HG03432 (cell line): ENCODE measurements around the gene LRFN5.
A peak's percentile ranks its signal among the peaks of the same experiment; 100 is the strongest.
"Not testable (repeated sequence)": the region's sequence is repeated elsewhere in the genome, so short reads cannot be mapped to it uniquely, and the experiment has no call there.

Experiments
- ATAC-seq: cut with Tn5 transposase; IDR thresholded peaks from one replicate; pipeline ENCODE4 v1.9.1; 2021; ENCODE audit warnings: mild to moderate bottlenecking, moderate library complexity; ENCODE audit not compliant: unreplicated experiment

The LRFN5 gene

GRCh38 chr14:41636492-41637392 is 30.1 kb downstream of the LRFN5 start:
- ATAC-seq: no peak

GRCh38 chr14:41641690-41642089 is 35.0 kb downstream of the LRFN5 start:
- ATAC-seq: no peak

- ATAC-seq: no peak
These were observed 35.7 kb downstream of the LRFN5 start for GRCh38 chr14:41642367-41642766.

GRCh38 chr14:41642789-41643188 is 36.1 kb downstream of the LRFN5 start:
- no peak for ATAC-seq

GRCh38 chr14:41644606-41645005 is 37.9 kb downstream of the LRFN5 start:
- no peak for ATAC-seq

- ATAC-seq: no peak
These were observed 44.1 kb downstream of the LRFN5 start for GRCh38 chr14:41650802-41651201.

GRCh38 chr14:41654196-41654595 is 47.5 kb downstream of the LRFN5 start:
- ATAC-seq: no peak

- ATAC-seq: no peak
These were observed 56.2 kb downstream of the LRFN5 start for GRCh38 chr14:41662780-41663472.

- no peak for ATAC-seq
These were observed 56.8 kb downstream of the LRFN5 start for GRCh38 chr14:41663473-41663850.

GRCh38 chr14:41666301-41666700 is 59.6 kb downstream of the LRFN5 start:
- no peak for ATAC-seq

- ATAC-seq: no peak
These were observed 61.7 kb downstream of the LRFN5 start for GRCh38 chr14:41668356-41668755.

- ATAC-seq: not testable (repeated sequence)
These were observed 66.9 kb downstream of the LRFN5 start for GRCh38 chr14:41673601-41674000.

- ATAC-seq: not testable (repeated sequence)
These were observed 67.9 kb downstream of the LRFN5 start for GRCh38 chr14:41674511-41674971.

- ATAC-seq: no peak
These were observed 92.8 kb downstream of the LRFN5 start for GRCh38 chr14:41699486-41699885.

- no peak for ATAC-seq
These were observed 111.9 kb downstream of the LRFN5 start for GRCh38 chr14:41718477-41719166.

- ATAC-seq: no peak
These were observed 132.5 kb downstream of the LRFN5 start for GRCh38 chr14:41739203-41739602.

GRCh38 chr14:41743140-41743539 is 136.5 kb downstream of the LRFN5 start:
- peak; percentile 51 for ATAC-seq

GRCh38 chr14:41749429-41749828 is 142.8 kb downstream of the LRFN5 start:
- ATAC-seq: peak; percentile 96

GRCh38 chr14:41750575-41750974 is 143.9 kb downstream of the LRFN5 start:
- ATAC-seq: not testable (repeated sequence)

GRCh38 chr14:41758011-41758665 is 151.5 kb downstream of the LRFN5 start:
- no peak for ATAC-seq

- ATAC-seq: no peak
These were observed 154.5 kb downstream of the LRFN5 start for GRCh38 chr14:41761204-41761603.
